Left ventricle myocardium superior (tissue), 1 donor: ENCODE measurements around the gene RANBP1. TPM values are rescaled to one million over a fixed set of nuclear protein-coding genes. Genes with fewer than 3 reads are reported as not detected.

Experiments used
- ATAC-seq: fragments of 200-7000 bp; cut with Tn5 transposase; one replicate; pipeline ENCODE4 v1.9.1; 2020; ENCODE audit warnings: mild to moderate bottlenecking, moderate library complexity
- DNase-seq: peaks from one replicate; pipeline ENCODE4 v3.0.0-alpha.2; 2020
- intact Hi-C: fragments of 100-400 bp; cut with micrococcal nuclease; formaldehyde crosslinking; loops from one replicate; pipeline ENCODE4 v1.11.0; 2022
- total RNA-seq: library from RNA; stranded (reverse); fragmentation: NEBNext Ultra II Directional; extraction: Animal tissue kit (Norgen Biotek cat#: 25700); gene quantifications from one replicate; pipeline ENCODE4 v1.2.1, GENCODE V29; 2021
- donor health status: DM: no; HTN: yes; CAD: no; lungs with severe emphysema.

Gene RANBP1
- total RNA-seq, 1 donor from 2014 or later, result 36.6 TPM

DNA sequence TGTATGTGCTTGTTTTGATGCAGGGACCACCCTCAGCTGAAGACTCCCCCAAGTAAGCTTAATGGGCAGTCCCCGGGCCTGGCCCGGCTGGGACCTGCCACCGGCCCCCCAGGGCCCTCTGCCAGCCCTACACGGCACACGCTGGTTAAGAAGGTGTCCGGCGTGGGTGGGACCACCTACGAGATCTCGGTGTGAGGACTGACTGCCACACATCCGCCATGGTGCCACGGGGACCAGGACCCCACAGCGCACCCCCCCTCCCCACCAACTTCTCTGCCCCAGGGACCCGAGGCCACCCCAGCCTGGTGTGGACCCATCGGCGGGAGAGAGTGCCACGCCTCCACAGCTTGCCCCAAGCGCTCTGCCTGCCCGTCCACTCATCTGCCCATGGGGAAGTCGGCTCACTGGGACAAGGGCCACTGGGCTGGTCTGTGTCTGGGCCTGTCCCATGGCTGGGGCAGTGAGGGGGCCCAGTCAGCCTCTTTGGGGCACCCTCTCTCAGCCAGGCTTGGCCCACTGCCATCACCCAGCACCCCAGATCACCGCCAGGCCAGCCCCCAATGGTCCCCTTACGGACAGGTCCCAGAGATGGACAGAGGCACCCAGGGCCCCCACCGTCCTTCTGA, 29.4 kb downstream of the RANBP1 start:
- ATAC-seq, result no peak

DNA sequence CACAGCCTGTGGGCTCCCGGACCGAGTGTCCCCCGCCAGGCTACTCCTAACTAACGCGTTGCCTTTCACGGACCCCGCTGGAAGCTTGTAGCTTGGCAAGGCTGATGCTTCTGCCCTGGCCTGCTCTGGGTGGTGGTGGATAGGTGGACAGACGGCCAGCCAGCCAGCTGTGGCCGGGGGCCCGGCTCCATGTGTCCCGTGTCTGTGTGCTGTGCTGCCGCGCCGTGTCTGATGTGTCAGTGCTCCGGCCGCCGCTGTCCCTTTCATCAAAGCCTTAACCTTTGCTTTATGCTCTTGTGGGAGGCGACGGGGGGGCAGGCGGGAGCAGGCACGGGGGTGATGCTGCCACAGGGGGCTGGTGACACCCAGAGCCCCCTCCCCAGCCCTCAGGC, 29.9 kb downstream of the RANBP1 start:
- intact Hi-C loops, result no loop called here
- no peak for DNase-seq
- ATAC-seq, result no peak

More for the DNA sequence above, 29.4 kb downstream of the RANBP1 start:
- no peak for DNase-seq
- intact Hi-C loops, result no loop called here

DNA sequence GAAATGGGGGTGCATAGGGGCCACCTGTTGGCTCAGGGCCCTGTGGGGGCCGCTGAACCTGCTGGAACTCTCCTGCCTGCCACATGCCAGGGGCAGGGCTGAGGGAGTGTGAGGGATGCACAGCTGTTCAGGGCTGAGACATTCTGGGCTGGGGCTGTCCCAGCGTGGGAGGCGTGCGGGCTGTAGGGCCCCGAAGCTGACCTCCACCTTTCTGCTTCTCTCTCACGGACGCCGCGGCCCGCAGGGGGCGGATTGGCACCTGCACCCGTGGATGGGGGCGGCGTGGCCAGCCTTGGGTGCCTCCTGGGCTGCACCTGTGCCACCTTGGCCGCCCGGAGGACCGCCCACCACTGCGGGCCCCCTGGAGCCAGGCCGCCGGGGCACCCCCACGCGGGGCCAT, 30.9 kb downstream of the RANBP1 start:
- ATAC-seq (no peak), DNase-seq (no peak)
- intact Hi-C loops, result no loop called here

DNA sequence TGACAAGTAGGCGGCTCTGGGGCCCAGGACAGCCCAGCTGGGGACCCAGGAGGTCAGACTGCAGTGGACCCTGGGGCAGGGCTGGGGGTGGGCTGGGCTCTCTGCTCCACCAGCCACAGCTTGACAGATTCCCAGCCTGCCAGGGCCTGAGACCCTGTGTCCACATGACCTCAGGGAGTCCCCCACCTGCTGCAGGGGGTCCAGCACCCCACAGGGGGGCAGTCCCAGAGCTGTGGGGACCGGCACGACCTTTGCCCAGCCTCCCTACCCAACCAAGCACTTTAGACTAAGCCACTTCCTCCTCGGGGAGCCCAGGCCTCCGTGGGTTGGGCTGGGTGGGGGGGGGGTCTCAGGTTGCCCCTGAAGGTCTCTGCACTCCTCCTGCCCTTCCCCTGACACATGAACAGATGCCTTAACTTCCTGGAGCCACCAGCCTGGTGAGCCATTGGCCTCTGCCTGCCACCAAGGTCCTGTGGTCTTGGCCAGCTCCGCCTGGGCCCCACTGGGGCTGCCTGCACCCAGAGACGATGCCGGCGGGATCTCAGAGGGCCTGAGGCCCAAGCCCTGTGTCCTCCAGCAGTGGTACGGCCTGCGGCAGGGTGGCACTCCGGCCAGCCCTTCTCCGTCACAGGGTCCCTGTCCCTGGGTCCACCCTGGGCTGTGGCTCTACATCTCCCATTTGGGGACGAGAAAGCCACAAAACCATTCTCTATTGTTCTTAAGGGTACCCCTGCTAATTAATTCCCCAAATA, 31.5 kb downstream of the RANBP1 start:
- ATAC-seq (no peak), DNase-seq (no peak)
- intact Hi-C loops, result no loop called here

DNA sequence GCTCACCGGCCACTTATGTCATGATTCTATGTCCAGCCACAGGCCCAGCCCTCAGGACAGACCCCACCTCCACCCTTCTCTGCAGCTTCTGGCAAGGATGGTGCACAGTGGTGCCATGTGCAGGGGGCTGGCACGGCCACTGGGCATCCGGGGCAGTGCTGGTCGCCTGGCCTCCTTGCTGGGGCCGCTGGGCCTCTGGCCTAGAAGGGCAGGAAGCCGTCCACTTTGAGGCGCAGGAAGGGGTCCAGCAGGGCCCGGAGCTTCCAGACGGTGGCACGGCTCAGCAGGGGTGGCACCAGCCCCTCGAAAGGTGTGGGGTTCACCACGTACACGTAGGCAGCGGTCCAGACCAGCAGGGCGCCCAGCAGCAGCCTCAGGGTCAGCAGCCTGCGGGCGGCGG, 32.5 kb downstream of the RANBP1 start:
- no peak for ATAC-seq
- intact Hi-C loops, result no loop called here
- no peak for DNase-seq

DNA sequence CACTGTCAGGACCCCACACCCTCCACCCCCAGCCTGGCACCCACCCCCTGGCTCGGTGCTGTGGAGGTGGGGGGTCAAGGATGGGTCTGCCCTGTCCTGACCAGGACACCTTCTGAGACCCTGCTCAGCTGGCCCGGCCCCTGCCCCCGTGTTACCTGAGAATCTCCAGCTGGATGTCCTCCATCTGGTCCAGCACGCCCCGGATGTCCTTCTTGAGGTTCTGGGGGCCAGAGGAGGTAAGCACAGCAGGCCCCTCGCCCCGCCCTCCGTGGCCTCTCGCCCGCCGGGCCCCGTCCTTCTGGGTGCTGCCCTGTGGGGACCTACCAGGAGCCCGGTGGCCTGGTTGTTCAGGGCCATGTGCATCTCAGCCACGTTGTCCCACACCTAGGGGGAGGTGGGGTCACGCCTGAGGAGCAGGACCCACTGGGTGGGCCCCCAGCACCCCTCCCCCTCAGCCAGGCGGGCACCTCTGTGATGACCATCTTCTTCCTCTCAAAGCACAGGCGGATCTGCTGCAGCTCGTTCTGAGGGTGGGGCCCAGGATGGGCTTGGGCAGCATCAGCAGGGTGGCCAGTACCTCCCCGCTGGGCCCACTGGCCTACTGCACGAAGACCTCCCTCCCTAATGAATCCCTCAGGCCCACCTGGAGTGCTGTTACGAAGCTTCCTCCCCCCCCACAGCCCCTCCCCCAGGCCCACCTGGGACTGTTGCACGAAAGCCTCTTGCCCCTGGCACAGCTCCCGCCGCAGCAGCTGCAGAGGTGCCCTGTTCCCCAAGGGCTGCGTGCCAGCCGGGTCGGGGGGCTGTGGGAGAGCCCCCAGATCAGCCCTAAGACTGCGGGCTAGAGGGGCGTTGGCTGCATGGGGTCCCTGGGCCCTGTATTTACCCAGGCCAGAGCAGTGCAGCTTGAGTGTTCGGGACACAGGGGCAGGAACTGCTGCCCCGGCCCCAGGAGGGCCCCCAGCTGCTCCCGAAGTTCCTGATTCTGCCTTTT, 33.6 kb downstream of the RANBP1 start:
- DNase-seq (no peak), ATAC-seq (no peak)
- intact Hi-C loops, result no loop called here

DNA sequence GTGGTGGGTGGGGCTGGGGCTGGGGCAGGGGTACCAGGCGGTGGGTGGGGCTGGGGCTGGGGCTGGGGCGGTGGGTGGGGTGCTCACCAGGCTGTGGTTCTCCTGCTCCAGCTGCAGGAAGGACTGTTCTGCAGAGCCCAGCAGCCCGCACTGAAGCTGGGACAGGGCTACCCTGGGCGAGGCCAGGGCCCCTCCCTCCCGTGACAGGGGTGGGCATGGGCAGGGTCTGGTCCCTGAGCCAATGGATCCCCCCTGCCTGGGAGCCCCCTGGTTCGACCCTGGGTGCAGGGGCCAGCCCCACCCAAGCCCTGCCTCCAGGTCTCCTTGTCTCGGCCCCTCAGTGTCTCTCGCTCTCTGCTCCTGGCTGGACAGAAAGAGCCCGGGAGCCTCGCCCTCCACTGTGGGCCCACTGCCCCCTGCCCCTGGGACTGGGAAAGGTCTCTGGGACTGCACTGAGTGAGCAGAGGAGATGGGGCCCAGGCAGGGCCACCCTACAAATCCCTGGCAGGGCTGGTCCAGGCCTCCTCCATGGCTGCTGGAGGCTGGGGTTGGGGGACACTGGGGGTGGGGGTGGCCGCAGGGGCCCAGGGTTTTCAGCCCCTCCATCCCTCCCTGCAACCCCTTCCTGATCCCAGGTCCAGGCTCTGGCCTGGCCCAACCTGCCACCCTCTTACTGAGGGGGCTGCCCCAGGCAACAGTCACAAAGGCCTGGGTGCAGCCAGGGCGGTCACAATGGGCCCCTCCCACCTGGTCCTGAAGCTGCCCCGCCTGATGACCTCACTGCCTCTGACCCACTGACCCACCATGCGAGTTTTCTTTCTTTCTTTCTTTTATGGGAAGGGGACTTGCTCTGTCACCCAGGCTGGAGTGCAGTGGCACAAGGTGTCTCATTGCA, 34.7 kb downstream of the RANBP1 start, which contains the start of gene CCDC188:
Gene CCDC188 (minus strand): TSS at position 675 of the 895 bp plus-strand sequence. CDS start 69 bp downstream, at position 606.
- no peak for DNase-seq
- intact Hi-C loops, result no loop called here

DNA sequence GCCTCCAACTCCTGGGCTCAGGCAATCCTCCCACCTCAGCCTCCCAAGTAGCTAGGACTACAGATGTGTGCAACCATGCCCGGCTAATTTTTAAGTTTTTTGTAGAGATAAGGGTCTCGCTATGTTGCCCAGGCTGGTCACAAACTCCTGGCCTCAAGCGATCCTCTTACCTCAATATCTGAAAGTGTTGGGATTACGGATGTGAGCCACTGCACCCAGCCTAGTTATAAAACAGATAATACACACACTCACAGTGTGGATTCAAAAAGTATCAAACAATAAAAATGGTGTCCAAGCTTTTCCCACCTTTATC, 35.3 kb downstream of the RANBP1 start:
- intact Hi-C loops, result no loop called here
- DNase-seq, result no peak
- no peak for ATAC-seq

More for the DNA sequence above, 34.7 kb downstream of the RANBP1 start, which contains the start of gene CCDC188:
- ATAC-seq, result no peak

DNA sequence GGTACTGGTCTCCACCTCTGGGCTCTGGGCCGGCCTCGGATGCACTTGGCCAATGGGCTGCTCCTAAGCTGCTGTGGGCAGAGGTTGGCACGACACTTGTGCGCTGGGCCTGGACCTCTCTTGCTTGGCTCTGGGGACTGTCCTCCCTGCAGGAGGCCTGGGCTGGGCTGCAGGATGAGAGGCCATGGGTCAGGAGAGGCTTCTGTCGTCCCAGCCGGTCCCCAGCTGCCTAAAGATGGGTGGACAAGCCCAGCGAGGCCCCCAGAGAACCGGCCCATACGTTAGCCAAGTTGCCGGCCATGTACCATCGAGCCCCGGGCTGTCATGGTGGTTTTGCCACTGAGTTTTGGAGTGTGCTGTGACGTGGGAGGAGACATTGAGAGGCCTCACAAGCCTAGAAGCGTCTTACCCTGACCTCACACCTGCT, 36.6 kb downstream of the RANBP1 start:
- DNase-seq (no peak), ATAC-seq (no peak)
- intact Hi-C loops, result no loop called here

DNA sequence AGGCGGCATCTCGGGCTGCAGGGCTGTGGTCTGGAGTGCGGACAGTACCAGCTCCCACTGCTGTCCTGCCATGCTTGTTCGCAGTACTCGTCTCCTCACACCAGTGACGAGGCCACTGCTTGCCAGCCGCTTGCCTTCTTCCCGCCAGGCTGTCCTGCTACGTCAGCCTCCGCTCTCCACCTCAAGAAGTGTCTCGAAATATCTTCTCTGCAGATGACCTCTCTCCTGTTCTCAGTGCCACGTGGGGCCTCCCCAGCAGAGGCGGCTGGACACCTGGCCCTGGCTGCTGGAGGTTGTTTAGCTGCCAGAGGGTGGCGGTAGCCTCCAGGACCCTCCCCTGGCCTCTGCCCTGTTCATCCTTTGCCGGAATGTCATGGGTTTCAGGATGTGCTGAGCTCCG, 38.0 kb downstream of the RANBP1 start:
- intact Hi-C loops, result no loop called here
- ATAC-seq (no peak), DNase-seq (no peak)

DNA sequence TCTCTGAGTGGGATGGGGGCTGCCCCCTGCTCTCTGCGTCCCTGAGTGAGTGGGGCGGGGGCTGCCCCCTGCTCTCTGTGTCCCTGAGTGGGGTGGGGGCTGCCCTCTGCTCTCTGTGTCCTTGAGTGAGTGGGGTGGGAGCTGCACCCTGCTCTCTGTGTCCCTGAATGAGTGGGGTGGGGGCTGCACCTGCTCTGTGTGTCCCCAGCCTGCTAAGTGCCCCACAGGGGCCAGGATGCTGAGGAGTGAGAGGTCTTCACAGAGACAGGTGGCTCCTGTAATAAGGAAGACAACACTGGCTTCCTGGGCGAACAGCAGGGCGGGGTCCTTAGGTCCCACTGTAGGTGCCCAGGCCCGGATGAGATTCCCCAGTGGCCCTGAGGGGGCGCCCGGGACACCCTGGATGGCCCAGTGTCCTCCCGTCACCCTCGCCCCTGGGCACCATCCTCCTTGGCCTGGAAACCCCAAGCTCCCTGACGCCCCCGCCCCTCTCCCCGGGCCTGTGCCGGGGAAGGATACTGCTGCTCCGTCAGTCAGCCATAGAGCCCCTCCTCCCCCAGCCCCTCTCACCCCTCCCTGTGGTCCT, 38.8 kb downstream of the RANBP1 start:
- intact Hi-C loops, result loop anchor here (5.0 kb wide), 1 partner anchor 118 kb away; no protein-coding TSS in a partner anchor
- ATAC-seq (no peak), DNase-seq (no peak)

DNA sequence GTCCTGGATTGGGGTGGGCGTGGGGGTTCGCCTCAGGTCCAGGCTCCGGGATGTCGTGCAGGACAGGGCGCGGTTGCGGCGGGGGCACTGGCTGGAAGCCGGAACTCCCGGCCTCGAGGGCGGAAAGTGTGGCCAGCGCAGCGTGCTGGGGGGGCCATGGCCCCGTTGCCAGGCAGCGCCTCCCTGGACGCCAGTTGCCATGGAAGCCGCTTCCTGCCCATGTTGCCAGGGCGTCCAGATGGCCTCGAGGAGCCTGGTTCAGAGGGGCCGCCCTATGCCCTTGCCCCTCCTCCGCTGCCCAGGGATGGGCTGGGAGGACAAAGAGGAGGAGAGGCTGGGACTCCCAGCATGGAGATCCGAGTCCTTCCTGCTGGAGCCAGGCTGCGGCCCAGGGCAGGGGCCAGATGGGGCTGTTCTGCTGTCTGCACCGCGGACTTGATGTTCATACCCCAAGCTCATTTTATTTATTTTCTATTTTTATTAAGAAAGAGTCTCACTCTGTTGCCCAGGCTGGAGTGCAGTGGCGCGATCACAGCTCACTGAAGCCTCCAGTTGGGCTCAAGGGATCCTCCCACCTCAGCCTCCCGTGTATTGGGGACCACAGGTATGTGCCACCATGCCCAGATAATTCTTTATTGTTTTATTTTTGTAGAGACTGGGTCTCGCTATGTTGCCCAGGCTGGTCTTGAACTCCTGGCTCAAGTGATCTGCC, 39.6 kb downstream of the RANBP1 start:
- intact Hi-C loops, result loop anchor here (5.0 kb wide), 1 partner anchor 117 kb away; no protein-coding TSS in a partner anchor
- DNase-seq (peak; percentile 71), ATAC-seq (peak; percentile 42)

DNA sequence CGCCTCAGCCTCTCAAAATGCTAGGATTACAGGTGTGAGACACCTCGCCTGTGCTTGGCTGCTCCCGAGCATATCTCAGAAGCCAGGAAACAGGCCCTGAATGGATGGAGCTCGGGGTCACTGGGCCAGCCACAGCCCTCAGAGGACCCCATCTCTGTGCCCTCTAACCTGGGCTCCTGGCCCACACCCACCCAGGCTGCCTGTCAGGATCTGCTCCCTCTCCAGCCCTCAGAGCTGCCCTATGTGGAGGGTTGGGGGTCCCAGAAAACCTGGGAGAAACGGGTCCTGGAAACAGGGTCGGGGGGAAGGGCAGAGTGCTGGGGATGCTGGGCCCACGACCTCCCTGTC, 40.1 kb downstream of the RANBP1 start:
- no peak for ATAC-seq

DNA sequence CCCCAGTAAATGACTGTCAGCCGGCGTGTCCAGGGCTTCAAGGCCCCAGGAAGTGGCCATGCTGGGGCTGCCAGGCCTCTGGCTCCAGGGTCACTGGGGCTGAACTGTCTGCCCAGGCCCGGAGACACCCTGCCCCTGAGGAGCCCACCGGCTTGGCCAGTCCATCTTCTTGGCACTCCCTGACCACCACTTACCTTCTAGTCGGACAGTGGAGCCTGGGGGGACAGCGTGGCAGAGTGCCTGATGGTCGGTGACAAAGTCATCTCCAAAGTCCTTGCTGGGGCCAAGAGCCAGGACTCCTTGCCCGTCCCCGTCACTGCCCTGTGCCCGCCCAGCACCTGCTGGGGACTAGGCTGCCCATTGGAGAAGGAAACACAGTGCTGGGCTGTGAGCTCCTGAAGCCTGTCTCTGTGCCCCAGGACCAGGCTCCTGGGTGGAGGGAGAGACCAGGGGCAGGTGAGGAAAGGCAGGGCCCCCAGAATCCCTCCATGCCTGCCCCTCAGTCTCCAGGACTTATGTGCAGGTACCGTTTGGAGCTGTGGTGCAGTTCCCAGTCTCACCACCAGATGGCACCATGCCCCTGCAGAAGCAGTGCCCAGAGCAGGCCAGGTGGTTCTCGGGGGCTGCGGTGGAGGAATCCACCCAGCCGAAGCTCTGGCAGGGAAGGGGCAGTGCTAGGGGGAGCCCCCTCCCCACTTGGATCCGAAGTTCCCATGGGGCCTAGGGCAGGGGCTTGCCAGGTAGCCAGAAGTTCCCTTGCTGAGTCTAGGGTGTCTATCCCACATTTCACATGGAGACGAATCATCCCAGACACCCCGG, 40.9 kb downstream of the RANBP1 start:
- ATAC-seq (peak; percentile 82), DNase-seq (peak; percentile 90)
- intact Hi-C loops, result loop anchor here (5.0 kb wide), 1 partner anchor 115 kb away; no protein-coding TSS in a partner anchor

More for the DNA sequence above, 40.1 kb downstream of the RANBP1 start:
- intact Hi-C loops, result loop anchor here (5.0 kb wide), 1 partner anchor 116 kb away; no protein-coding TSS in a partner anchor
- DNase-seq, result no peak

DNA sequence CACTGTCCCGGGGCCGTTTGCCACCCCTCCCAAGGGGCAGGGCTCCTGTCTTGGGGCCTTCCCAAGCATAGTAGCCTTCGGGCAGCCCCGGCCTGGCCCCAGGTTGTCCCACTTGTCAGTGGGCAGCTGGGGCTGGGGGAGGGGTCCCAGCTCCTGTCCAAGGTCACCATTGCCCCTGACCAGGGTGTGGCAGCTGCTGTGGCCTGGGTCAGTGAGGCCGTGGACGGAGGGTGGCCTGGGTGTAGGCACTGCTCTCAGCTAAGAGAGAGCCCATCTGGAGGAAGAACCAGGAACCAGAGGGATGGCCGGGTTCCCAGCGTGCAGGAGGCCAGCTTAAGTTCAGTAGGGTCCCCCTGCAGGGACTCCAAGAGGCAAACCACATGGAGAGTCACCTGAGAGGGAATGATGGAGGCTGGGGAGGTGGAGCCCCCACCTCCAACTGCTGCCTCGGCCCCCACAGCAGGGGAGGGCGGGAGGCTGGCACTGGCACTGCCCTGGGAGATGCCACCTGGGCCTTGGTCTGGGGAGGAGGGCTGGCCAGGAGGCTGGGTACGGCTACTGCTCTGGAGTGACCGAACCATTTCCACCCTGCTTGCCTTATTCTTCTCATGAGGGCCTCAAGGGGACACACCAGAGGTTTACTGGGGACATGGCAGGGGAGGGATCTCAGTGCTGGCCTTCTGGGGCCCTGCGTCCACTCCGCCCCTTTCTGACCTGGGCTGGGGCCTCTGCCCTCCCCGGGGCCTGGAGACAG, 41.7 kb downstream of the RANBP1 start:
- ATAC-seq (no peak), DNase-seq (no peak)
- intact Hi-C loops, result loop anchor here (5.0 kb wide), 1 partner anchor 115 kb away; no protein-coding TSS in a partner anchor
